GM12801 (cell line): ENCODE results near the gene ATP10A.

Source experiments
- CTCF ChIP-seq: IDR thresholded peaks from one replicate; pipeline ENCODE4 v1.5.1; 2011; ENCODE audit warnings: control low read depth; ENCODE audit not compliant: insufficient read length; ENCODE audit errors: extremely low read depth

ATP10A gene

GRCh38 chr15:25893596-25893995, 30.5 kb upstream of the ATP10A start:
- no peak for TF ChIP-seq CTCF

- no peak for TF ChIP-seq CTCF
Observed at GRCh38 chr15:25892126-25892525, 29.0 kb upstream of the ATP10A start.

- no peak for TF ChIP-seq CTCF
Observed at GRCh38 chr15:25891081-25891480, 28.0 kb upstream of the ATP10A start.

GRCh38 chr15:25890529-25890928, 27.4 kb upstream of the ATP10A start:
- TF ChIP-seq CTCF, result no peak

- TF ChIP-seq CTCF, result no peak
Observed at GRCh38 chr15:25887870-25888269, 24.7 kb upstream of the ATP10A start.

- TF ChIP-seq CTCF, result no peak
Observed at GRCh38 chr15:25886498-25887140, 23.5 kb upstream of the ATP10A start.

GRCh38 chr15:25884370-25884769, 21.2 kb upstream of the ATP10A start:
- TF ChIP-seq CTCF, result no peak
